Measurements from ENCODE around the gene PCGF2.

DNA sequence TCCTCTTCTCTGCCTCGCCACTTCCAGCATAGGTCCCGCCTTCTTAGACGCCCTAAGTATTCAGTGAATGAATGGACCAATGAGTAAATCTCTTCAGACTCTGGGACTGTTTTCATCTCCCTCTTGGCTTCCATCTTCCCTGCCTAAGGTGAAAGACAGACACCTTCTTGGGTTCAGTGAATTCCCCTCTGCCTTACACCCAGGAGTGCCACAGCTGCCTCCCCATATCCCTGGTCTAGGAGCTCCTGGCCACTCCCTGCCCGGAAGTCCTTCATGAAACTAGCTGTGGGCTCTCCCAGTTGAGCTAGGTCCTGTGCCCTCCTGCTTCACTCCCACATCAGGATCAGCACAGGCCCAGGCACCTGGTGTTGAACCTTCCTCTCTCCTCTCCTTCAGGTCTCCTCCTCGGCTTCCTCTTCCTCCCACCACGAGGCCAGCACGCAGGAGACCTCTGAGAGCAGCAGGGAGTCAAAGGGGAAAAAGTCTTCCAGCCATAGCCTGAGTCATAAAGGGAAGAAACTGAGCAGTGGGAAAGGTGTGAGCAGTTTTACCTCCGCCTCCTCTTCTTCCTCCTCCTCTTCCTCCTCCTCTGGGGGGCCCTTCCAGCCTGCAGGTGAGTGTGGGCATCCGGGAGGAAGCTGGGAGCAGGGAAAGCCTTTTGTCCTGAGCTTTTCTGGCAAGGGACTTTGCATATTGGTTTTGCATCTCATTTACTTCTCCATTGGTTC is 32.8 kb downstream of the PCGF2 start:
- TF ChIP-seq, protein P1, sequence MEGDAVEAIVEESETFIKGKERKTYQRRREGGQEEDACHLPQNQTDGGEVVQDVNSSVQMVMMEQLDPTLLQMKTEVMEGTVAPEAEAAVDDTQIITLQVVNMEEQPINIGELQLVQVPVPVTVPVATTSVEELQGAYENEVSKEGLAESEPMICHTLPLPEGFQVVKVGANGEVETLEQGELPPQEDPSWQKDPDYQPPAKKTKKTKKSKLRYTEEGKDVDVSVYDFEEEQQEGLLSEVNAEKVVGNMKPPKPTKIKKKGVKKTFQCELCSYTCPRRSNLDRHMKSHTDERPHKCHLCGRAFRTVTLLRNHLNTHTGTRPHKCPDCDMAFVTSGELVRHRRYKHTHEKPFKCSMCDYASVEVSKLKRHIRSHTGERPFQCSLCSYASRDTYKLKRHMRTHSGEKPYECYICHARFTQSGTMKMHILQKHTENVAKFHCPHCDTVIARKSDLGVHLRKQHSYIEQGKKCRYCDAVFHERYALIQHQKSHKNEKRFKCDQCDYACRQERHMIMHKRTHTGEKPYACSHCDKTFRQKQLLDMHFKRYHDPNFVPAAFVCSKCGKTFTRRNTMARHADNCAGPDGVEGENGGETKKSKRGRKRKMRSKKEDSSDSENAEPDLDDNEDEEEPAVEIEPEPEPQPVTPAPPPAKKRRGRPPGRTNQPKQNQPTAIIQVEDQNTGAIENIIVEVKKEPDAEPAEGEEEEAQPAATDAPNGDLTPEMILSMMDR (IDR thresholded peaks at IDR 0.05; ENCODE audit: low read length) = no peak
- no peak for TF ChIP-seq EZH2 (IDR thresholded peaks at IDR 0.05; ENCODE audit: borderline replicate concordance, low read length)

All from OCI-LY1 (cell line).